ENCODE data around the gene FAM120C.
A peak's percentile ranks its signal among the peaks of the same experiment; 100 is the strongest.

Gene FAM120C
- total RNA-seq, result 8.5 to 18.1 (median 10.8) reads per million in 9 experiments

GRCh38 chrX:54182864-54183613, at the start of gene FAM120C:
Gene FAM120C (minus strand): TSS chrX:54183254. CDS start chrX:54183198, 56 bp downstream.
- Mint-ChIP-seq H3K36me3 (ENCODE audit: insufficient read depth) (peaks cover 14% of the 10 kb centered on the region), H3K9me3 (no peaks in the 10 kb centered on the region), H3K4me3 (peak within 1 kb of the TSS; percentile 63 to 85), H3K27me3 (no peaks in the 10 kb centered on the region), H3K27ac (peak within 1 kb of the TSS; percentile 84 to 91), H3K4me1 (ENCODE audit: low read depth in 2 of 2) (peaks cover 27 to 39% of the 10 kb centered on the region in 2 donors)
- ATAC-seq (replicated peaks), result peak; percentile 71
- peak; percentile 34 to 44 (median 38) for DNase-seq

GRCh38 chrX:54230435-54231148, 47.5 kb upstream of the FAM120C start:
- H3K4me1 Mint-ChIP-seq (ENCODE audit: low read depth in 2 of 2), result no peaks in the 10 kb centered on the region
- DNase-seq (no peak), ATAC-seq (replicated peaks) (no peak)
- no peak overlapping the region for H3K27ac Mint-ChIP-seq
- H3K4me3 Mint-ChIP-seq, result no peak overlapping the region
- no peaks in the 10 kb centered on the region for H3K9me3 Mint-ChIP-seq
- no peaks in the 10 kb centered on the region for H3K36me3 Mint-ChIP-seq (ENCODE audit: insufficient read depth)
- H3K27me3 Mint-ChIP-seq, result no peaks in the 10 kb centered on the region

DNA sequence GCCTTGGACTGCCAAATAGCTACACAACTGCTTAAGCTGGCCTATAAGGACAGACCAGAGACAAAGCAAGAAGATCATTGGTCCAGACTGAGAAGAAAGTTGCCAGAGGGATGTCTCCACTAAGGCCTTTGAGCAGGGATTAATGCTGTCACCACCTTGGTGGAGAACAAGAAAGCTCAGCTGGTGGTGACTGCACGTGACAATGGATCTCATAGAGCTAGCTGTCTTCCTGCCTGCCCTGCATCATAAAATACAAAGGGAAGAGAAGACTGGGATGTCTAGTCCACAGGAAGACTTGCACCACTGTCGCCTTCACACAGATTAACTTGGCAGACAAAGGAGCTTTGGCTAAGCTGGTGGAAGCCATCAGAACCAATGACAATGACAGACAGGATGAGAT, 40.5 kb upstream of the FAM120C start:
- Mint-ChIP-seq H3K36me3 (ENCODE audit: insufficient read depth) (no peaks in the 10 kb centered on the region), H3K4me3 (no peak overlapping the region), H3K27ac (no peak overlapping the region), H3K4me1 (ENCODE audit: low read depth in 2 of 2) (no peaks in the 10 kb centered on the region), H3K27me3 (no peaks in the 10 kb centered on the region), H3K9me3 (no peaks in the 10 kb centered on the region)
- no peak for ATAC-seq (replicated peaks)
- no peak for DNase-seq

DNA sequence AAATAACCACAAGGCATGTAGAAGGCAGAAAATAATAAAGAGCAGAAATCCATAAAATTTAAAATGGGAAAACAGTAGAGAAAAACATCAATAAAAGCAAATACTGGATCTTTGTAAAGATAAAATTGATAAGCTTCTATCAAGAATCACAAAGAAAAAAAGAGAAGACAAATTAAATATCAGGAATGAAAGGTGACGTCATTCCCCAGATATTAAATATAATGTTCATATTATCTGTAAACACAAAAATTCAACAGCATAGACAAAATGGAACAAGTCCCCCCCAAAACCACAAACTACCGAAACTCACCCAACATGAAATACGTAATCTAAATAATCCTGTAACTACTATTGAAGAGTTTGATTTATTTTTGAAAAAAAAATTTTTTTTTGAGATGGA, 30.5 kb upstream of the FAM120C start:
- Mint-ChIP-seq H3K27me3 (peaks cover 0 to 2% of the 10 kb centered on the region in 2 donors), H3K36me3 (ENCODE audit: insufficient read depth) (no peaks in the 10 kb centered on the region), H3K9me3 (no peaks in the 10 kb centered on the region), H3K4me1 (ENCODE audit: low read depth in 2 of 2) (no peaks in the 10 kb centered on the region), H3K4me3 (no peak overlapping the region), H3K27ac (no peak overlapping the region)
- ATAC-seq (replicated peaks), result no peak
- no peak for DNase-seq

DNA sequence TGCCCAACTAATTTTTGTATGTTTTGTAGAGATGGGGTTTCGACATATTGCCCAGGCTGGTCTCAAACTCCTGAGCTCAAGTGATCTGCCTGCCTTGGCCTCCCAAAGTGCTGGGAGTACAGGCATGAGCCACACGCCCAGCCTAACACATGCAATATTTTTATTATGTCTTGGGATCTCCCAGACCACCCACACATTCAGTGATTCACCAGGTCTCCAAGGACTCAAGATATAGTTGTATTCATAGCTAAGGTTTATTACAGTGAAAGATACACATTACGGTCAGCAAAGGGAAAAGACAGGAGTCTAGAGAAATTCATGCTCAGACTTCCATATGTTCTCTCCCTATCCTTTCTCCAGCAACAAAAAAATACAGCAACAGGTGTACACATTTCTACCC, 25.5 kb upstream of the FAM120C start:
- ATAC-seq (replicated peaks), result no peak
- H3K4me1 Mint-ChIP-seq (ENCODE audit: low read depth in 2 of 2), result no peaks in the 10 kb centered on the region
- peaks cover 6 to 12% of the 10 kb centered on the region in 2 donors for H3K27me3 Mint-ChIP-seq
- no peaks in the 10 kb centered on the region for H3K9me3 Mint-ChIP-seq
- H3K27ac Mint-ChIP-seq, result no peak overlapping the region
- no peak for DNase-seq
- no peak overlapping the region for H3K4me3 Mint-ChIP-seq
- no peaks in the 10 kb centered on the region for H3K36me3 Mint-ChIP-seq (ENCODE audit: insufficient read depth)

DNA sequence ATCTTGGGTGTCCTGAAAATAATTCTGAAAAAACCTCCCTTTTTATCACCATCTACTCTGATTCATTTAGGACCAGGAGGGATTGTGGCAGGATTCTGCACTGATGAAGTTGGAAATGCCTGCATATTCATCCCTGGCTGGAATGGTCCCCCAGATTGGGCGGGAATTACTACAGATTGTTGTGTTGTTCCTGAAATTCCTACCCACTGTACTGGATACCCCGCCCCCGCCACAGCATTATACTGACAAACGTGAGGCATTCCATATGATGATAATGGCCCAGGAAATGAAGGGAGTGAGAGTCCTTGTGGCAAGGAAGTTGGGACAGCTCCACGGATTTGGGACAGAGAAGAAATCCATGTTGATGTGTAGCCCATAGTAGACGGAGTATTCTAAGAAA, 15.2 kb upstream of the FAM120C start:
- no peaks in the 10 kb centered on the region for H3K9me3 Mint-ChIP-seq
- ATAC-seq (replicated peaks), result no peak

DNA sequence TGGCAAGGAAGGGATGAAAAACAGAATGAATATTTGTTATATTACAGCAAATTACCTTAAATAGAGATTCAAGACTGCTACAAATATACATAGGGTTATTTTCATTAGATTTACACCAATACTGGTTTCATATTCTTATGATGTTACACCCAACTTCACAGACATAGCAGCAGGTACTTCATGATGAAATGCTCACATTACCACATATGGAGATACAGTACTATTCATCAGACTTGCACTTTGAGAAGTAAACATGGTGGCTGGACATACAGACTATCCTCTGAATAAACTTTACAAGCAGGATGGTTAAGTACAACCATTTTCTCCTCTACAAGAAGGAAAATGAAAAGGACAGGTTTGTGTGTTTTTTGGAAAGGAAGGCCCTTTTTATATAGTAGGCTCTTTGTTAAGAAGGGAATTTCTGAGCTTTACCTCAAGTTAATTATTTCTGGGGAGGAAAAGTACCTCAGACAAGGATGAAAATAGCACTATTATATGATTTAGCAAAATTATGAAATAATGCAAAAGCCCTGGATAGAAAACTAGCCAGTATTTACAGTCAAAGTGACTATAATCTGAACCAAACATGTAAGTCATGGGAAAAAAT, 12.0 kb upstream of the FAM120C start:
- peaks cover 6 to 13% of the 10 kb centered on the region in 2 donors for H3K27me3 Mint-ChIP-seq
- no peaks in the 10 kb centered on the region for H3K4me1 Mint-ChIP-seq (ENCODE audit: low read depth in 2 of 2)
- no peaks in the 10 kb centered on the region for H3K9me3 Mint-ChIP-seq
- H3K27ac Mint-ChIP-seq, result peak overlapping the region in 1 of 2 donors; percentile 30
- no peaks in the 10 kb centered on the region for H3K36me3 Mint-ChIP-seq (ENCODE audit: insufficient read depth)
- no peak for ATAC-seq (replicated peaks)
- no peak overlapping the region for H3K4me3 Mint-ChIP-seq
- no peak for DNase-seq

More for the DNA sequence above, 15.2 kb upstream of the FAM120C start:
- H3K36me3 Mint-ChIP-seq (ENCODE audit: insufficient read depth), result no peaks in the 10 kb centered on the region
- H3K27ac Mint-ChIP-seq, result no peak overlapping the region
- H3K4me1 Mint-ChIP-seq (ENCODE audit: low read depth in 2 of 2), result no peaks in the 10 kb centered on the region
- DNase-seq, result no peak
- no peak overlapping the region for H3K4me3 Mint-ChIP-seq
- H3K27me3 Mint-ChIP-seq, result peaks cover 14 to 16% of the 10 kb centered on the region in 2 donors

GRCh38 chrX:54193085-54193821, 10.2 kb upstream of the FAM120C start:
- Mint-ChIP-seq H3K36me3 (ENCODE audit: insufficient read depth) (no peaks in the 10 kb centered on the region), H3K9me3 (no peaks in the 10 kb centered on the region), H3K27me3 (no peaks in the 10 kb centered on the region), H3K27ac (no peak overlapping the region), H3K4me1 (ENCODE audit: low read depth in 2 of 2) (no peaks in the 10 kb centered on the region), H3K4me3 (no peak overlapping the region)
- no peak for DNase-seq
- ATAC-seq (replicated peaks), result no peak

DNA sequence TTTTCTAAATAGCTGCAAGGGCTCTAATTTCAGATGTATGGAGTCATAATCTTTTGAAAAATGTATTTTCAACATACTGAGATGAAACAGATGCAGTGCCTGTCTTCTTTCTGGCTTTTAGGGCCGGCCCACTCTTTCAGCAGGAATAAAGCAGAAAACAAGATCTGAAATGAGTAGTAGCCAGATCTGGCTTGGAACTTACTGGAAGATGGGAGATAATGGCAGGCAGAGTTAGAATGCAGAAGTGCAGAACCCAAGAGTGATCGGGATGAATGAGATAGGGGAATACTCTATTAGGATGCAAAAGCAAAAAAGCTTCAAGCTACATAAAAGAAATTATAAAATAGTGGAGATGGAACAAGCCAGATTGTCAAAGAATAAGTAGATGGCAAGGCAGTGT, 1.4 kb upstream of the FAM120C start:
- Mint-ChIP-seq H3K4me1 (ENCODE audit: low read depth in 2 of 2) (peaks cover 23 to 30% of the 10 kb centered on the region in 2 donors), H3K4me3 (no peak overlapping the region), H3K27ac (no peak overlapping the region), H3K36me3 (ENCODE audit: insufficient read depth) (peaks cover 14% of the 10 kb centered on the region), H3K27me3 (no peaks in the 10 kb centered on the region), H3K9me3 (no peaks in the 10 kb centered on the region)
- no peak for DNase-seq
- ATAC-seq (replicated peaks), result no peak

GRCh38 chrX:54182194-54182863, 725 bp downstream of the FAM120C start:
- Mint-ChIP-seq H3K4me3 (peak overlapping the region; percentile 63 to 85), H3K27me3 (no peaks in the 10 kb centered on the region), H3K36me3 (ENCODE audit: insufficient read depth) (peaks cover 14% of the 10 kb centered on the region), H3K4me1 (ENCODE audit: low read depth in 2 of 2) (peaks cover 32 to 46% of the 10 kb centered on the region in 2 donors), H3K27ac (peak overlapping the region; percentile 84 to 91), H3K9me3 (no peaks in the 10 kb centered on the region)
- DNase-seq (peak; percentile 38 to 47 (median 44)), ATAC-seq (replicated peaks) (peak; percentile 74)

DNA sequence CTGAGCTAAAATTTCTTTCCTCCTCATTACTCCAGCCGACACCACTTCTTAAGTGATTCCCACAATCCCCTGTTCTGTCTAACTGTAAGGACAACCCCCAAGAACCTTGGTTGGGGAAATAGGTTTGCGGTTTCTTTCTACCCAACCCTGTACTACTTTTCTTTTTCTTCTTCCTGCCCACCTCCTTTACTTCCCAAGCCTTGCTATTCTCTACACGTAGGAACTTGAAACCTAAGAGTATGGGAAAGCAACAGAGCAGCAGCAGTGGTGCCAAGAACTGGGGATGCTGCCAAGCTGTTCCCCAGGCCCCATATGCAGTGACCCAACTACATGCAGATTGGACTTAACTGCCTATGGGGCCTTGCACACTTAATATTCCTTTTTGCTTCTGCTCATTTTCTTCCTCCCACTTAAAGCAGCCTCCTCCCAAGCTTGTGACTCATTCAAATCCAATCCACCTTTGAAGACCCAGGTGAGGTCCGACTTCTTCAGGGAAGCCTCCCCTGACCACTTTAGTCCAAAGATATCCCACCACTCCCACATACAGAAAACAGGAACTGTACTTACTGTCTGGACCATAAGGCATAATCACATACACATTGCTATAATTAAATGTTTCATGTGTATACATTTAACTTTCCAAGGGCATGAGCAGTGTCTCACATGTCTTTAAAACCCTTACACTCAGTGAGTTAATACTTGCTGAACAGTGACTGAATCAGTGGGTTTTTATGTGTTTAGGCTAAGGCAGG, 1.7 kb downstream of the FAM120C start:
- H3K4me1 Mint-ChIP-seq (ENCODE audit: low read depth in 2 of 2), result peaks cover 37 to 52% of the 10 kb centered on the region in 2 donors

GRCh38 chrX:54180403-54180802, 2.7 kb downstream of the FAM120C start:
- DNase-seq, result no peak

More for the DNA sequence above, 1.7 kb downstream of the FAM120C start:
- Mint-ChIP-seq H3K27ac (peak overlapping the region; percentile 84 to 91), H3K36me3 (ENCODE audit: insufficient read depth) (peaks cover 18% of the 10 kb centered on the region), H3K9me3 (no peaks in the 10 kb centered on the region), H3K27me3 (no peaks in the 10 kb centered on the region), H3K4me3 (peak overlapping the region; percentile 63 to 85)
- ATAC-seq (replicated peaks), result no peak
- no peak for DNase-seq

More at GRCh38 chrX:54180403-54180802, 2.7 kb downstream of the FAM120C start:
- Mint-ChIP-seq H3K36me3 (ENCODE audit: insufficient read depth) (peaks cover 21% of the 10 kb centered on the region), H3K27ac (peak overlapping the region in 1 of 2 donors; percentile 19), H3K9me3 (no peaks in the 10 kb centered on the region), H3K27me3 (no peaks in the 10 kb centered on the region), H3K4me1 (ENCODE audit: low read depth in 2 of 2) (peaks cover 37 to 52% of the 10 kb centered on the region in 2 donors), H3K4me3 (peak overlapping the region; percentile 2 to 85)
- ATAC-seq (replicated peaks), result no peak

Data from effector memory CD8-positive, alpha-beta T cell (primary cell).